Endodermal cell (in vitro differentiated cells): ENCODE results near the gene MFSD6L. TPM values are rescaled to one million over a fixed set of nuclear protein-coding genes. Genes with fewer than 3 reads are reported as not detected.
A peak's percentile ranks its signal among the peaks of the same experiment; 100 is the strongest.

Experiments used
- DNase-seq: peaks from one replicate; pipeline ENCODE4 v3.0.0-alpha.2; 2017
- H3K27ac ChIP-seq: 2 replicates; pipeline ENCODE4 v1.5.1; 2013; ENCODE audit warnings: mild to moderate bottlenecking, low read depth, low read length, moderate library complexity
- H3K27me3 ChIP-seq: 2 replicates; pipeline ENCODE4 v1.6.1; 2013; ENCODE audit warnings: mild to moderate bottlenecking, low read length, moderate library complexity; ENCODE audit not compliant: insufficient read depth, control insufficient read depth, poor library complexity, severe bottlenecking
- H3K36me3 ChIP-seq: 2 replicates; pipeline ENCODE4 v1.7.0; 2013; ENCODE audit warnings: mild to moderate bottlenecking, low read length, moderate library complexity; ENCODE audit not compliant: control insufficient read depth, insufficient read depth
- H3K4me1 ChIP-seq: one replicate; pipeline ENCODE4 v1.7.0; 2013; ENCODE audit warnings: low read length; ENCODE audit not compliant: control insufficient read depth, insufficient read depth
- H3K4me3 ChIP-seq: 2 replicates; pipeline ENCODE4 v1.5.1; 2013; ENCODE audit warnings: mild to moderate bottlenecking, low read length, moderate library complexity
- H3K9ac ChIP-seq: 2 replicates; pipeline ENCODE4 v1.6.1; 2013; ENCODE audit warnings: mild to moderate bottlenecking, low read length, moderate library complexity; ENCODE audit not compliant: poor library complexity, severe bottlenecking; ENCODE audit errors: extremely low read depth
- H3K9me3 ChIP-seq: 2 replicates; pipeline ENCODE4 v1.6.1; 2013; ENCODE audit warnings: mild to moderate bottlenecking, low read length, moderate library complexity; ENCODE audit not compliant: control insufficient read depth
- H3K27ac Mint-ChIP-seq: 2 replicates; pipeline ENCODE4 v1.8.0; 2020; ENCODE audit warnings: mixed read lengths
- H3K27me3 Mint-ChIP-seq: 2 replicates; pipeline ENCODE4 v1.8.0; 2021; ENCODE audit warnings: mild to moderate bottlenecking, mixed read lengths; ENCODE audit not compliant: insufficient read depth
- H3K36me3 Mint-ChIP-seq: 2 replicates; pipeline ENCODE4 v1.8.0; 2020; ENCODE audit warnings: low read depth, mixed read lengths
- H3K4me1 Mint-ChIP-seq: 2 replicates; pipeline ENCODE4 v1.8.0; 2020; ENCODE audit warnings: mixed read lengths
- H3K4me3 Mint-ChIP-seq: 2 replicates; pipeline ENCODE4 v1.8.0; 2020; ENCODE audit warnings: mild to moderate bottlenecking, moderate library complexity, mixed read lengths
- H3K9me3 Mint-ChIP-seq: 2 replicates; pipeline ENCODE4 v1.8.0; 2020; ENCODE audit warnings: mild to moderate bottlenecking, mixed read lengths
- CTCF ChIP-seq: fragments of 200-600 bp; sonication (generic); conservative IDR thresholded peaks from 2 replicates; pipeline ENCODE4 v1.5.0; 2021; ENCODE audit warnings: antibody characterized with exemption, mild to moderate bottlenecking
- WGBS, 2 experiments: methylation state at CpG; one replicate each; pipeline versions ENCODE4 v1.1.5 to v1.1.7; 2013; ENCODE audit warnings: missing lambda C conversion rate in 2 of 2, mixed read lengths in 1 of 2; ENCODE audit not compliant: insufficient coverage in 1 of 2, insufficient read length in 1 of 2; 5-methylcytosine and 5-hydroxymethylcytosine counted together
- total RNA-seq, 2 donors: library from RNA; stranded (reverse); fragmentation: NEBNext Ultra II Directional in 1 of 2; extraction: Animal tissue kit (Norgen Biotek cat#: 25700) in 1 of 2; gene quantifications; 2 replicates in 1 of 2; 3 replicates in 1 of 2; pipeline ENCODE4 v1.2.1, GENCODE V29; 2021

MFSD6L gene
- total RNA-seq, 2 donors from 2014 or later = 3.3 to 5.1 TPM

DNA sequence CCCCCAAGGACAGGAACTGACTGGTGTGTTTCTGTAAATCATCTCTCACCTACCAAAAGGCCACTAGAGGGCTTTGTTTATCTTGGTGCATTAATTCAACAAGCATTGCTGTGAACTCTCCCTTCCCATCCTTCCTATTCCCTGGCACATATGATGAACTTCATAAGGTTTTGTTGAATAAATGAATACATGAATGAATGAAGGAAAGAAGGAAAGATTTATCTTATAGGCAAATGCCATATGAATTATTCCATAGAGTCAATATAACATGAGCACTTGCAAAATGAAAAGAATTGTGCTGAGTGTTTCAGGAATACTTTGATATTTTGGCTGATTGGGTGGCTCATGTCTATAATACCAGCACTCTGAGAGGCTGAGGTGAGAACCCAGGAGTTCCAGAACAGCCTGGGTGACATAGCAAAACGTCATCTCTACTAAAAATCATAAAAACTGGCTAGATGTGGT is 45.2 kb downstream of the MFSD6L start:
- Mint-ChIP-seq H3K27me3 (peaks cover 23% of the 10 kb centered on the region), H3K36me3 (no peaks in the 10 kb centered on the region), H3K4me1 (no peaks in the 10 kb centered on the region), H3K4me3 (no peak overlapping the region), H3K27ac (no peak overlapping the region), H3K9me3 (no peaks in the 10 kb centered on the region)
- no peaks in the 10 kb centered on the region for H3K36me3 ChIP-seq
- 63 to 71% methylated on average over 1 of the region's 1 CpG for WGBS, 2 experiments
- no peak overlapping the region for H3K27ac ChIP-seq
- H3K4me3 ChIP-seq = no peak overlapping the region
- no peak overlapping the region for H3K9ac ChIP-seq
- TF ChIP-seq CTCF = peak; percentile 82
- DNase-seq = no peak
- no peaks in the 10 kb centered on the region for H3K4me1 ChIP-seq
- H3K27me3 ChIP-seq = no peaks in the 10 kb centered on the region
- no peaks in the 10 kb centered on the region for H3K9me3 ChIP-seq

DNA sequence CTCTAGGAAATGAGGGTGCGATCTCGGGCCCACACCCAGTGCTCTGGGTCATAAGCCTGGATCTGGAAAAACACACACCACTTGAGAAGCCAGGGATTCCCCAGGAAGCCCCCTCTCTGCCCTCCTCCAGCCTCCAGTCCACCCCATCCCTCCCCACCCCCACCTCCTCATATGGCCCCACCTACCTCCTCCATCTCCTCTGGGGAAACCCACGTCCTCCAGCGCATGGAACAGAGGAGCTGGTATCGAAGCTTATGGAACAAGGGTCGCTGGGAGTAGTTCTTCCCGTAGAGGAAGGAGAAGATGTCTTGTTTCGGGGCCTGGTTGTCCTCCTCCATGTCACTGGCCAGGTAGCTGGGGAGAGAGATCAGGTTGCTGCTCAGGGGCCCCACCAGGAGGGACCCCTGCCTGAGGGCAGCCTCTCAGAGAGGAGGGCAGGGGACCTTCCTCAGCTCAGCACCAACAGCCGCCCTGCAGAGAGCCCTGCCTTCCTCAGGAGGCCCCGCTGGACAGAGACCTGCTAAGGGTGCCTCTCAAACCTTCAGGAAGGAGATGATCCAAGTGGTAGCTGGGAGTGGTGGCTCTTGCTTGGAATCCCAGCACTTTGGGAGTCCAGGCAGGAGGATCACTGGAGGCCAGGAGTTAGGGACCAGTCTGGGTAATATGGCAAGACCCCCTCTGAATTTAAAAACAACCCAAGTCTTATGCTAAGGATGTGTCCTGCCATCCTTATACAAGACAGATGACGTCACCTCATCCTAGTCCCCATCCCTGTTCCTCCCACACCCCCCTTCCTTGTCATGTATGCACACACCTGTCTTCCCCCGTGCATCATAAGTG is 45.8 kb downstream of the MFSD6L start:
- Mint-ChIP-seq H3K9me3 (peaks cover 4% of the 10 kb centered on the region), H3K27ac (no peak overlapping the region), H3K4me1 (no peaks in the 10 kb centered on the region), H3K27me3 (peaks cover 24% of the 10 kb centered on the region), H3K4me3 (no peak overlapping the region), H3K36me3 (no peaks in the 10 kb centered on the region)
- Histone ChIP-seq H3K36me3 (no peaks in the 10 kb centered on the region), H3K27ac (no peak overlapping the region), H3K9me3 (no peaks in the 10 kb centered on the region), H3K4me3 (no peak overlapping the region), H3K4me1 (no peaks in the 10 kb centered on the region), H3K27me3 (no peaks in the 10 kb centered on the region), H3K9ac (no peak overlapping the region)
- WGBS, 2 experiments = 87 to 94% methylated on average over 4 to 12 of the region's 12 CpGs
- no peak for TF ChIP-seq CTCF
- DNase-seq = peak; percentile 61

GRCh38 chr17:8749616-8750015 is 49.5 kb downstream of the MFSD6L start:
- Mint-ChIP-seq H3K27me3 (peaks cover 18% of the 10 kb centered on the region), H3K27ac (no peak overlapping the region), H3K9me3 (peaks cover 10% of the 10 kb centered on the region), H3K4me3 (no peak overlapping the region), H3K4me1 (no peaks in the 10 kb centered on the region), H3K36me3 (no peaks in the 10 kb centered on the region)
- H3K36me3 ChIP-seq = no peaks in the 10 kb centered on the region
- peaks cover 8% of the 10 kb centered on the region for H3K9me3 ChIP-seq
- 93 to 100% methylated on average over 1 to 3 of the region's 3 CpGs for WGBS, 2 experiments
- H3K27me3 ChIP-seq = no peaks in the 10 kb centered on the region
- no peak overlapping the region for H3K9ac ChIP-seq
- no peak overlapping the region for H3K4me3 ChIP-seq
- H3K27ac ChIP-seq = no peak overlapping the region
- no peaks in the 10 kb centered on the region for H3K4me1 ChIP-seq
- DNase-seq = no peak
- TF ChIP-seq CTCF = no peak
